B cell (primary cell): ENCODE data around the gene ETV1. TPM values are rescaled to one million over a fixed set of nuclear protein-coding genes. Genes with fewer than 3 reads are reported as not detected.

Source experiments
- ATAC-seq: fragments of 200-7000 bp; cut with Tn5 transposase; one replicate; pipeline ENCODE4 v1.10.0; 2021; ENCODE audit warnings: low read depth, mild to moderate bottlenecking, moderate number of reproducible peaks, moderate library complexity
- CTCF ChIA-PET: fragments of 350-600 bp; sonication (Branson Sonifier 250); formaldehyde crosslinking; loops from one replicate; lab custom pipeline; 2021; ENCODE audit warnings: antibody characterized with exemption, inconsistent platforms; lab: Charles Lee
- POLR2A ChIA-PET: fragments of 350-600 bp; sonication (Branson Sonifier 250); formaldehyde crosslinking; loops from one replicate; lab custom pipeline; 2021; ENCODE audit warnings: antibody characterized with exemption; lab: Charles Lee
- DNase-seq: peaks from one replicate; pipeline ENCODE4 v3.0.0; 2013
- H2AFZ ChIP-seq: 2 replicates; pipeline ENCODE4 v1.6.1; 2012; ENCODE audit warnings: mild to moderate bottlenecking, low read depth, low read length; ENCODE audit not compliant: insufficient read depth, poor library complexity, severe bottlenecking
- H3K27ac ChIP-seq, 2 donors: 1 replicate in 1 of 2; 2 replicates in 1 of 2; pipeline ENCODE4 v1.5.1; 2012 to 2013; ENCODE audit warnings: low read length in 2 of 2, mild to moderate bottlenecking in 2 of 2, moderate library complexity in 1 of 2
- H3K27me3 ChIP-seq, 4 experiments: fragments of 200-600 bp in 1 of 4; sonication (generic) in 1 of 4; replicated peaks in 1 of 4; 1 replicate in 2 of 4; 2 replicates in 2 of 4; pipeline versions ENCODE4 v1.6.1 to v1.7.0; 2013 to 2016; ENCODE audit warnings: low read length in 3 of 4, mild to moderate bottlenecking in 2 of 4, mixed read lengths in 1 of 4, moderate library complexity in 1 of 4; ENCODE audit not compliant: insufficient read depth in 4 of 4, control insufficient read depth in 3 of 4; ENCODE audit errors: control extremely low read depth in 1 of 4
- H3K36me3 ChIP-seq, 2 experiments: replicated peaks in 1 of 2; 1 replicate in 1 of 2; 2 replicates in 1 of 2; pipeline versions ENCODE4 v1.6.1 to v1.7.1; 2013; ENCODE audit warnings: low read length in 1 of 2; ENCODE audit not compliant: insufficient read depth in 2 of 2, control insufficient read depth in 1 of 2; ENCODE audit errors: control extremely low read depth in 1 of 2, extremely low read depth in 1 of 2
- H3K4me1 ChIP-seq, 2 donors: fragments of 200-600 bp in 1 of 2; sonication (generic) in 1 of 2; 1 replicate in 1 of 2; 2 replicates in 1 of 2; pipeline versions ENCODE4 v1.5.1 to v1.6.1; 2013 to 2017; ENCODE audit warnings: low read length in 2 of 2; ENCODE audit not compliant: control insufficient read depth in 2 of 2, insufficient read depth in 2 of 2
- H3K4me2 ChIP-seq: replicated peaks from 2 replicates; pipeline ENCODE3; 2012; ENCODE audit warnings: mild to moderate bottlenecking, low read depth, low read length; ENCODE audit not compliant: poor library complexity, severe bottlenecking
- H3K4me3 ChIP-seq, 5 experiments: fragments of 200-600 bp in 1 of 5; sonication (generic) in 1 of 5; 1 replicate in 3 of 5; 2 replicates in 2 of 5; pipeline versions ENCODE4 v1.5.1 to v1.7.0; 2011 to 2016; ENCODE audit warnings: low read length in 4 of 5, mild to moderate bottlenecking in 4 of 5, low read depth in 2 of 5, control low read depth in 1 of 5, moderate library complexity in 1 of 5; ENCODE audit not compliant: insufficient read depth in 1 of 5; ENCODE audit errors: control extremely low read depth in 1 of 5, extremely low read depth in 1 of 5
- H3K79me2 ChIP-seq: fragments of 200-600 bp; sonication (generic); one replicate; pipeline ENCODE4 v1.6.0; 2016; ENCODE audit warnings: low read length; ENCODE audit not compliant: control insufficient read depth, insufficient read depth
- H3K9ac ChIP-seq: fragments of 200-600 bp; sonication (generic); 2 replicates; pipeline ENCODE4 v1.6.1; 2017; ENCODE audit warnings: mild to moderate bottlenecking, low read length, moderate library complexity
- H3K9me3 ChIP-seq, 3 donors: one replicate each; pipeline versions ENCODE4 v1.6.1 to v1.7.1; 2013; ENCODE audit warnings: low read length in 2 of 3; ENCODE audit not compliant: control insufficient read depth in 2 of 3, insufficient read depth in 1 of 3; ENCODE audit errors: control extremely low read depth in 1 of 3
- H4K20me1 ChIP-seq: 2 replicates; pipeline ENCODE4 v1.6.0; 2012; ENCODE audit warnings: mild to moderate bottlenecking, low read length; ENCODE audit not compliant: insufficient read depth, control insufficient read depth, poor library complexity, severe bottlenecking
- H3K27ac Mint-ChIP-seq: one replicate; pipeline ENCODE4 v1.8.0; 2021; ENCODE audit warnings: mixed read lengths
- H3K27me3 Mint-ChIP-seq: one replicate; pipeline ENCODE4 v1.8.0; 2021; ENCODE audit warnings: mixed read lengths
- H3K4me1 Mint-ChIP-seq: one replicate; pipeline ENCODE4 v1.8.0; 2021; ENCODE audit warnings: mixed read lengths
- H3K4me3 Mint-ChIP-seq: one replicate; pipeline ENCODE4 v1.8.0; 2021; ENCODE audit warnings: mixed read lengths
- H3K9me3 Mint-ChIP-seq: one replicate; pipeline ENCODE4 v1.8.0; 2022; ENCODE audit warnings: mixed read lengths; ENCODE audit not compliant: insufficient read depth
- CTCF ChIP-seq: fragments of 200-600 bp; IDR thresholded peaks from one replicate; pipeline ENCODE4 v1.8.0; 2022; ENCODE audit warnings: antibody characterized with exemption, mild to moderate bottlenecking
- EZH2 ChIP-seq: IDR thresholded peaks from 2 replicates; pipeline ENCODE4 v1.6.1; 2012; ENCODE audit warnings: borderline replicate concordance, low read depth, mild to moderate bottlenecking, moderate library complexity, low read length; ENCODE audit not compliant: insufficient read depth, poor library complexity, severe bottlenecking
- WGBS: methylation state at CpG from one replicate; pipeline ENCODE4 v1.1.5; 2013; ENCODE audit warnings: missing lambda C conversion rate; ENCODE audit not compliant: insufficient coverage; 5-methylcytosine and 5-hydroxymethylcytosine counted together
- intact Hi-C: fragments of 100-400 bp; cut with micrococcal nuclease; formaldehyde crosslinking; loops from one replicate; pipeline ENCODE4 v1.10.0; 2022
- polyA plus RNA-seq: library from polyadenylated mRNA; depleted of rRNA; stranded (reverse); fragments of >200 nt; gene quantifications from 2 replicates; pipeline ENCODE4 v1.2.3, GENCODE V29; 2012
- total RNA-seq, 2 donors: library from RNA; stranded (reverse); fragments of 120-200 nt in 1 of 2; gene quantifications; 1 replicate in 1 of 2; 2 replicates in 1 of 2; pipeline versions ENCODE4 v1.2.3 to v1.2.4, GENCODE V29; 2013 to 2022

The ETV1 gene
- total and polyA plus RNA-seq, 2 donors (not counting 1 experiment from before 2014, with no cell fraction given), result not detected

- no peaks in the 10 kb centered on the region for H3K4me1 ChIP-seq
- H3K4me2 ChIP-seq, result no peak overlapping the region
- H3K36me3 ChIP-seq, result no peaks in the 10 kb centered on the region
- DNase-seq (no peak), ATAC-seq (no peak)
- H3K4me3 ChIP-seq, result no peak overlapping the region
- H3K9me3 ChIP-seq, result peaks cover 0 to 2% (median 0%) of the 10 kb centered on the region in 3 donors
- H3K27me3 ChIP-seq, result no peaks in the 10 kb centered on the region
- no peaks in the 10 kb centered on the region for H3K79me2 ChIP-seq
- no peaks in the 10 kb centered on the region for H4K20me1 ChIP-seq
- Mint-ChIP-seq H3K27ac (no peak overlapping the region), H3K4me1 (no peaks in the 10 kb centered on the region), H3K27me3 (no peaks in the 10 kb centered on the region), H3K4me3 (no peak overlapping the region), H3K9me3 (no peaks in the 10 kb centered on the region)
- ChIA-PET POLR2A (no interaction called here), CTCF (no interaction called here)
- H3K9ac ChIP-seq, result no peak overlapping the region
- 97% methylated on average over 3 of the region's 3 CpGs for WGBS
- no peak overlapping the region for H3K27ac ChIP-seq
- TF ChIP-seq EZH2 (no peak), CTCF (no peak)
- intact Hi-C loops, result no loop called here
- no peak overlapping the region for H2AFZ ChIP-seq
These were observed 56.4 kb downstream of the ETV1 start for GRCh38 chr7:13933091-13933490.

GRCh38 chr7:13932131-13932530, 57.3 kb downstream of the ETV1 start:
- Histone ChIP-seq H3K27me3 (no peaks in the 10 kb centered on the region), H3K4me2 (no peak overlapping the region), H3K9ac (no peak overlapping the region), H3K36me3 (no peaks in the 10 kb centered on the region), H2AFZ (no peak overlapping the region), H4K20me1 (no peaks in the 10 kb centered on the region), H3K9me3 (peaks cover 0 to 2% (median 0%) of the 10 kb centered on the region in 3 donors), H3K4me3 (no peak overlapping the region), H3K4me1 (no peaks in the 10 kb centered on the region), H3K27ac (no peak overlapping the region), H3K79me2 (no peaks in the 10 kb centered on the region)
- TF ChIP-seq CTCF (no peak), EZH2 (no peak)
- intact Hi-C loops, result no loop called here
- H3K27me3 Mint-ChIP-seq, result no peaks in the 10 kb centered on the region
- no peak for DNase-seq
- no CpG with 5 or more reads among the region's 2 CpGs for WGBS
- no peaks in the 10 kb centered on the region for H3K4me1 Mint-ChIP-seq
- ChIA-PET CTCF (no interaction called here), POLR2A (no interaction called here)
- no peak overlapping the region for H3K27ac Mint-ChIP-seq
- ATAC-seq, result no peak
- H3K9me3 Mint-ChIP-seq, result no peaks in the 10 kb centered on the region
- H3K4me3 Mint-ChIP-seq, result no peak overlapping the region
